ENCODE measurements around the gene STT3A. TPM values are rescaled to one million over a fixed set of nuclear protein-coding genes. Genes with fewer than 3 reads are reported as not detected.

The STT3A gene
- total RNA-seq, 1 donor from 2014 or later: 178 TPM

GRCh38 chr11:125645871-125646270 lies 53.2 kb downstream of the STT3A start:
- intact Hi-C loops (cut with micrococcal nuclease): no loop called here

DNA sequence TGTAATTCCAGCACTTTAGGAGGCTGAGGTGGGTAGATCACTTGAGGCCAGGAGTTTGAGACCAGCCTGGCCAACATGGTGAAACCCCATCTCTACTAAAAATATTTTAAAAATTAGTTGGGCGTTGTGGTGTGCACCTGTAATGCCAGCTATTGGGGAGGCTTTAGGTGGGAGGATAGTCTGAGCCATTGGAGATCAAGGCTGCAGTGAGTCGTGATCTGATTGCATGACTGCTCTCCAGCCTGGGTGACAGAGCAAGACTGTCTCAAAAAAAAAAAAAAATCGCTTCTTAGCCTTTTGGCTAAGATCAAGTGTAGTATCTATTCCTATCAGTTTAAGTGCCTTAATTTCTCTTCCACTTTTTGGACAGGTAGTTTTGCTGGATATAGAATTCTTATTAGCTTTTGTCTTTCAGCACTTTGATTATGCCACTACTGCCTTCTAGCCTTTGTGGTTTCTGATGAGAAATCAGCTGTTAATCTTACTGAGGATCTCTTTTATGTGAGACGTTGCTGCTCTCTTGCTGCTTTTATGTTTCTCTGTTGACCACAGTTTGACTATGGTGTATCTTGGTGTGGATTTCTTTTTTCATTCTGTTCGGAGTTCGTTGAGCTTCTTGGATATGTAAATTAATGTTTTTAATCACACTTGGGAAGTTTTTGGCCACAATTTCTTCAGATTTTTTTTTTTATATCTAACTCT lies 57.0 kb downstream of the STT3A start:
- intact Hi-C loops (cut with micrococcal nuclease): no loop called here

GRCh38 chr11:125662689-125663088 lies 70.0 kb downstream of the STT3A start:
- intact Hi-C loops (cut with micrococcal nuclease): no loop called here

DNA sequence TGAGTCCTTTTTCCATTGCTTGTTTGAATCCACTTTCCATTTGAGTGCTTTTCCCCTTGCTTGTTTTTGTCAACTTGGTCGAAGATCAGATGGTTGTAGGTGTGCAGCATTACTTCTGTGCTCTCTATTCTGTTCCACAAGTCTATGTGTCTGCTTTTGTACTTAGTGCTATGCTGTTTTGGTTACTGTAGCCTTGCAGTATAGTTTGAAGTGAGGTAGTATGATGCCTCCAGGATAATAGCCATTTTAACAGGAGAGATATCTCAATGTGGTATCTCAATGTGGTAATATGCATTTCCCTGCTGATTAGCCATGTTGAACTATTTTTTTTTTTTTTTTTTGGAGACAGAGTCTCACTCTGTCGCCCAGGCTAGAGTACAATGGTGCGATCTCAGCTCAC lies 71.3 kb downstream of the STT3A start:
- intact Hi-C loops (cut with micrococcal nuclease): no loop called here

DNA sequence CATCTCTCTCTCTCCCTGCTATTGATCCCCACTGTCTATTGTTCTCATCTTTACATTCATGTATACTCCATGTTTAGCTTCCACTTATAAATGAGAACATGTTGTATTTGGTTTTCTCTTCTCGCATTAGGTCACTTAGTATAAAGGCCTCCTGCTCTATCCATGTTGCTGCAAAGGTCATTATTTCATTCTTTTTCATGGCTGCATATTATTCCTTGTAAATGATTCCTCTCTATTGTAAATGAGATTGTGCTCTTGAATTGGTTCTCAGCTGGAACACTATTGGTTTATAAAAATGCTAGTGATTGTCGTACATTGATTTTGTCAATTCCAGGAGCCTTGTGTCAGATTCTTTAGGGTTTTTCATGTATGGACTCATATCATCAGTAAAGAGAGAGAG lies 74.5 kb downstream of the STT3A start:
- intact Hi-C loops (cut with micrococcal nuclease): no loop called here

DNA sequence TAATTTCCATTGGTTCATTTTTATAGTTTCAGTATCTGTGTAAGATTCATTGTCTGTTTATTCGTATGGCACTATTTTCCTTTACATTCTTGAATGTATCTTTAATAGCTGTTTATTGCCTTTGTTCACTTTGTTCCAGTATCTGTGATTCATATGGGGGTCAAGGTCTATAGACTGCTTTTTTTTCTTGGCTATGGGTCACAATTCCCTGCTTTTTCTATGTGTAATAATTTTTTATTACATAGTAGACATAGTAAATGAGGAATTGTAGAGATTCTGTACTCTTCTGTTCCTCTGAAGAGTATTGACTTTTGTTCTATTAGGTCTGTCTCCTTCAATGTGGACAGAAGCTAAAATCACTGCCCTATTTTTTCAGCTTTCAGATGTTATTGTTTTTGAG lies 77.5 kb downstream of the STT3A start:
- intact Hi-C loops (cut with micrococcal nuclease): no loop called here

DNA sequence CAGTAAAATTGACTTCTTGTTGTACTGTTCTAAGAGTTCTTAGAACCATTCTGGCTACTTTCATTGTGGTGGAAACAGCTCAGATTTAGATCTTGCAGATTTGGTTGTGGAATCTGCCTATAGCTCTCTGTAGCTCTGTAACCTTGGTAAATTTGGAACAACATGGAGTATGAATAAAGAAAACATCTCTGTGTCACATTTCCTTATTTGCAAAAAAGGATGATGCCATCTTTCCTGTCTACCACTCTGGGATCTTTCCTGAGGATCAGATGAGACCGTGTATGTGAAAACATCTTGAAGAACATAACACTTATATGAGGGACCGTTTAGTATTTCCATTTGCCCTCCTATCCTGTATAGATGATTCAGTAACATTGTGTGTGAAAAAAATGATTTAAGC lies 78.9 kb downstream of the STT3A start:
- intact Hi-C loops (cut with micrococcal nuclease): no loop called here

Other genes starting within 250 kb of the STT3A start
- gene FEZ1, start 96.6 kb upstream of the STT3A start, total RNA-seq: 4.2 and 6.0 TPM in 2 replicates
- gene EI24, start 23.4 kb upstream of the STT3A start, total RNA-seq: 42.4 and 43.7 TPM in 2 replicates
- 74.7 and 76.6 TPM in 2 replicates for gene CHEK1, start 32.3 kb downstream of the STT3A start, total RNA-seq
- not detected in 2 replicates for gene ACRV1, start 88.0 kb downstream of the STT3A start, total RNA-seq
- not detected in 2 replicates for gene PATE1, start 153.4 kb downstream of the STT3A start, total RNA-seq
- gene PATE2, start 186.0 kb downstream of the STT3A start, total RNA-seq: not detected in 2 replicates
- gene PATE3, start 195.3 kb downstream of the STT3A start, total RNA-seq: not detected in 2 replicates
- not detected in 2 replicates for gene PATE4, start 240.5 kb downstream of the STT3A start, total RNA-seq

All from T-helper 1 cell treated with Interleukin-12 subunit alpha and Interleukin-12 subunit beta and Interleukin-4 antibody, amounts not matched to agents 30 ng/mL and 1 ng/mL, for 36 hours (primary cell).